ENCODE measurements around the gene CD81. TPM values are rescaled to one million over a fixed set of nuclear protein-coding genes. Genes with fewer than 3 reads are reported as not detected.

CD81 gene
- total and polyA plus RNA-seq, 9 of the 15 experiments (the other 6 are each of a cell fraction or from before 2014, with no cell fraction given): 2.4 to 189 (median 61.7) TPM

- TF ChIP-seq SIN3A (IDR thresholded peaks at IDR 0.05; ENCODE audit: borderline replicate concordance in 2 of 2, control insufficient read depth in 1 of 2, low read depth in 2 of 2, low read length in 2 of 2) (peak in 1 of 2 experiments; percentile 35; a peak in 1 of 4 replicates), C11orf30 (IDR thresholded peaks at IDR 0.05; ENCODE audit: low read depth) (peak; percentile 94), REST (IDR thresholded peaks at IDR 0.05; ENCODE audit: borderline replicate concordance) (peak; percentile 72), REST (CRISPR knock-in tag; IDR thresholded peaks at IDR 0.05; ENCODE audit: low read depth) (peak; percentile 80), KLF6 (CRISPR knock-in tag; IDR thresholded peaks at IDR 0.05; ENCODE audit: borderline replicate concordance) (peak; percentile 6; the same call in 1 of the 2 replicates), SAFB (IDR thresholded peaks at IDR 0.05; ENCODE audit: borderline replicate concordance, low read depth, low read length) (peak; percentile 55; the same call in 1 of the 2 replicates), NKRF (IDR thresholded peaks at IDR 0.05; ENCODE audit: borderline replicate concordance) (0 out of 2 replicates have a peak, but pooled peaks have one; percentile 52), GTF2F1 (IDR thresholded peaks at IDR 0.05; ENCODE audit: low read depth, low read length) (no peak), CBFA2T3 (IDR thresholded peaks at IDR 0.05) (no peak), ZC3H11A (IDR thresholded peaks at IDR 0.05; ENCODE audit: low read depth, low read length) (peak; percentile 77), E2F1 (CRISPR knock-in tag; IDR thresholded peaks at IDR 0.05) (no peak), ZNF175 (CRISPR knock-in tag; IDR thresholded peaks at IDR 0.05; ENCODE audit: low read depth) (peak; percentile 83; the same call in 1 of the 2 replicates), XRCC5 (IDR thresholded peaks at IDR 0.05; ENCODE audit: low read depth, low read length) (peak; percentile 97), ZBTB17 (CRISPR knock-in tag; IDR thresholded peaks at IDR 0.05) (peak; percentile 19), RNF2 (IDR thresholded peaks at IDR 0.05) (peak; percentile 73), ZKSCAN3 (CRISPR knock-in tag; IDR thresholded peaks at IDR 0.05) (no peak), ATF1 (CRISPR knock-in tag; IDR thresholded peaks at IDR 0.05) (peak; percentile 76), ATF1 (tag; IDR thresholded peaks at IDR 0.05) (peak; percentile 98)
Observed at GRCh38 chr11:2400069-2400761, 23.1 kb downstream of the CD81 start, which contains the start of gene TSSC4 (continued).
